HG03520 (cell line): ENCODE measurements around the gene DOCK4.

ENCODE experiments used
- ATAC-seq: cut with Tn5 transposase; IDR thresholded peaks from one replicate; pipeline ENCODE4 v1.9.1; 2021; ENCODE audit warnings: mild to moderate bottlenecking, moderate library complexity; ENCODE audit not compliant: unreplicated experiment

DOCK4 gene

GRCh38 chr7:112113913-112114575 lies 92.2 kb downstream of the DOCK4 start:
- ATAC-seq, result no peak

GRCh38 chr7:112112822-112113255 lies 93.4 kb downstream of the DOCK4 start:
- no peak for ATAC-seq

- no peak for ATAC-seq
These were observed 95.5 kb downstream of the DOCK4 start for GRCh38 chr7:112110651-112111050.

- no peak for ATAC-seq
These were observed 96.0 kb downstream of the DOCK4 start for GRCh38 chr7:112110175-112110574.

- ATAC-seq, result no peak
These were observed 97.2 kb downstream of the DOCK4 start for GRCh38 chr7:112108981-112109380.

- ATAC-seq, result no peak
These were observed 100.3 kb downstream of the DOCK4 start for GRCh38 chr7:112105584-112106530.

GRCh38 chr7:112104120-112104519 lies 102.1 kb downstream of the DOCK4 start:
- no peak for ATAC-seq

GRCh38 chr7:112103246-112103645 lies 103.0 kb downstream of the DOCK4 start:
- ATAC-seq, result no peak

- no peak for ATAC-seq
These were observed 104.9 kb downstream of the DOCK4 start for GRCh38 chr7:112101201-112101846.

- ATAC-seq, result no peak
These were observed 108.7 kb downstream of the DOCK4 start for GRCh38 chr7:112097524-112097923.

GRCh38 chr7:112093409-112093808 lies 112.8 kb downstream of the DOCK4 start:
- ATAC-seq, result no peak

- no peak for ATAC-seq
These were observed 113.3 kb downstream of the DOCK4 start for GRCh38 chr7:112092709-112093395.

GRCh38 chr7:112092306-112092705 lies 113.9 kb downstream of the DOCK4 start:
- ATAC-seq, result no peak

GRCh38 chr7:112091768-112092167 lies 114.4 kb downstream of the DOCK4 start:
- ATAC-seq, result no peak

GRCh38 chr7:112089551-112089950 lies 116.6 kb downstream of the DOCK4 start:
- ATAC-seq, result no peak

- no peak for ATAC-seq
These were observed 117.6 kb downstream of the DOCK4 start for GRCh38 chr7:112088484-112089016.

GRCh38 chr7:112086496-112087254 lies 119.5 kb downstream of the DOCK4 start:
- ATAC-seq, result no peak

GRCh38 chr7:112084520-112084971 lies 121.7 kb downstream of the DOCK4 start:
- peak; percentile 42 for ATAC-seq

- ATAC-seq, result no peak
These were observed 122.3 kb downstream of the DOCK4 start for GRCh38 chr7:112083776-112084355.
